PFSK-1 (cell line): ENCODE data around the gene ZNF584.

Experiments
- POLR2AphosphoS5 ChIP-seq: IDR thresholded peaks from 2 replicates; pipeline ENCODE4 v1.6.1; 2012; ENCODE audit warnings: low read depth, mild to moderate bottlenecking, control low read depth, low read length, moderate library complexity
- TAF1 ChIP-seq: IDR thresholded peaks from 2 replicates; pipeline ENCODE4 v1.6.1; 2012; ENCODE audit warnings: low read length, control low read depth, borderline replicate concordance; ENCODE audit not compliant: insufficient read depth

DNA sequence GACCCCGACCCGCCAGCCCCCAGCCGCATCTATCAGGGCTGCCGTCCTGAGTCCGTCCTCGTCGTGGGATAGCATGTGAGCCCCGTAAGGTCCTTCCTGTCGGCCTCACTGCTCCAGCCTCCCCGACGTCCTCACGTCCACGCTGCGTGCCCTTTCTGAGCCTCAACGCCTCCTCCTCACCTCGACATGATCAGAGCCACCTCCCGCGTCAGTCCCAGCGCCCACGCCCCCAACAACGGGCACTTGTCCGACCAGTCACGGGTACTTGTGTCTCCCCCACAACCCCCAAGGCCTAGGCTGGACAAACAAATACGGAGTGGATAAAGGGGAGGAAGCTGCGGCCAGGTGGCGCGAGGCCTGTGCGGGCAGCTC is 46.6 kb upstream of the ZNF584 start:
- TF ChIP-seq TAF1 (no peak), POLR2AphosphoS5 (no peak)
